Endodermal cell (in vitro differentiated cells): Measurements from ENCODE around the gene ACOD1. TPM values are rescaled to one million over a fixed set of nuclear protein-coding genes. Genes with fewer than 3 reads are reported as not detected.

Experiments used
- DNase-seq: peaks from one replicate; pipeline ENCODE4 v3.0.0-alpha.2; 2017
- H3K27ac ChIP-seq: 2 replicates; pipeline ENCODE4 v1.5.1; 2013; ENCODE audit warnings: mild to moderate bottlenecking, low read depth, low read length, moderate library complexity
- H3K27me3 ChIP-seq: 2 replicates; pipeline ENCODE4 v1.6.1; 2013; ENCODE audit warnings: mild to moderate bottlenecking, low read length, moderate library complexity; ENCODE audit not compliant: insufficient read depth, control insufficient read depth, poor library complexity, severe bottlenecking
- H3K36me3 ChIP-seq: 2 replicates; pipeline ENCODE4 v1.7.0; 2013; ENCODE audit warnings: mild to moderate bottlenecking, low read length, moderate library complexity; ENCODE audit not compliant: control insufficient read depth, insufficient read depth
- H3K4me1 ChIP-seq: one replicate; pipeline ENCODE4 v1.7.0; 2013; ENCODE audit warnings: low read length; ENCODE audit not compliant: control insufficient read depth, insufficient read depth
- H3K4me3 ChIP-seq: 2 replicates; pipeline ENCODE4 v1.5.1; 2013; ENCODE audit warnings: mild to moderate bottlenecking, low read length, moderate library complexity
- H3K9ac ChIP-seq: 2 replicates; pipeline ENCODE4 v1.6.1; 2013; ENCODE audit warnings: mild to moderate bottlenecking, low read length, moderate library complexity; ENCODE audit not compliant: poor library complexity, severe bottlenecking; ENCODE audit errors: extremely low read depth
- H3K9me3 ChIP-seq: 2 replicates; pipeline ENCODE4 v1.6.1; 2013; ENCODE audit warnings: mild to moderate bottlenecking, low read length, moderate library complexity; ENCODE audit not compliant: control insufficient read depth
- H3K27ac Mint-ChIP-seq: 2 replicates; pipeline ENCODE4 v1.8.0; 2020; ENCODE audit warnings: mixed read lengths
- H3K27me3 Mint-ChIP-seq: 2 replicates; pipeline ENCODE4 v1.8.0; 2021; ENCODE audit warnings: mild to moderate bottlenecking, mixed read lengths; ENCODE audit not compliant: insufficient read depth
- H3K36me3 Mint-ChIP-seq: 2 replicates; pipeline ENCODE4 v1.8.0; 2020; ENCODE audit warnings: low read depth, mixed read lengths
- H3K4me1 Mint-ChIP-seq: 2 replicates; pipeline ENCODE4 v1.8.0; 2020; ENCODE audit warnings: mixed read lengths
- H3K4me3 Mint-ChIP-seq: 2 replicates; pipeline ENCODE4 v1.8.0; 2020; ENCODE audit warnings: mild to moderate bottlenecking, moderate library complexity, mixed read lengths
- H3K9me3 Mint-ChIP-seq: 2 replicates; pipeline ENCODE4 v1.8.0; 2020; ENCODE audit warnings: mild to moderate bottlenecking, mixed read lengths
- CTCF ChIP-seq: fragments of 200-600 bp; sonication (generic); conservative IDR thresholded peaks from 2 replicates; pipeline ENCODE4 v1.5.0; 2021; ENCODE audit warnings: antibody characterized with exemption, mild to moderate bottlenecking
- WGBS, 2 experiments: methylation state at CpG; one replicate each; pipeline versions ENCODE4 v1.1.5 to v1.1.7; 2013; ENCODE audit warnings: missing lambda C conversion rate in 2 of 2, mixed read lengths in 1 of 2; ENCODE audit not compliant: insufficient coverage in 1 of 2, insufficient read length in 1 of 2; 5-methylcytosine and 5-hydroxymethylcytosine counted together
- total RNA-seq, 2 donors: library from RNA; stranded (reverse); fragmentation: NEBNext Ultra II Directional in 1 of 2; extraction: Animal tissue kit (Norgen Biotek cat#: 25700) in 1 of 2; gene quantifications; 2 replicates in 1 of 2; 3 replicates in 1 of 2; pipeline ENCODE4 v1.2.1, GENCODE V29; 2021

Gene ACOD1
- total RNA-seq, 2 donors from 2014 or later = not detected

GRCh38 chr13:76939215-76939614, 9.1 kb upstream of the ACOD1 start:
- H3K27me3 ChIP-seq = no peaks in the 10 kb centered on the region
- Mint-ChIP-seq H3K27ac (no peak overlapping the region), H3K27me3 (no peaks in the 10 kb centered on the region), H3K4me1 (no peaks in the 10 kb centered on the region), H3K4me3 (no peak overlapping the region), H3K9me3 (no peaks in the 10 kb centered on the region), H3K36me3 (no peaks in the 10 kb centered on the region)
- no peak for DNase-seq
- H3K4me3 ChIP-seq = no peak overlapping the region
- H3K4me1 ChIP-seq = no peaks in the 10 kb centered on the region
- no peak for TF ChIP-seq CTCF
- H3K27ac ChIP-seq = no peak overlapping the region
- 100% methylated on average over 1 to 2 of the region's 3 CpGs for WGBS, 2 experiments
- H3K36me3 ChIP-seq = no peaks in the 10 kb centered on the region
- H3K9me3 ChIP-seq = no peaks in the 10 kb centered on the region
- no peak overlapping the region for H3K9ac ChIP-seq

- Histone ChIP-seq H3K9ac (no peak overlapping the region), H3K36me3 (no peaks in the 10 kb centered on the region), H3K9me3 (peaks cover 8% of the 10 kb centered on the region), H3K27ac (no peak overlapping the region), H3K4me1 (no peaks in the 10 kb centered on the region), H3K4me3 (no peak overlapping the region), H3K27me3 (no peaks in the 10 kb centered on the region)
- DNase-seq = no peak
- Mint-ChIP-seq H3K4me1 (no peaks in the 10 kb centered on the region), H3K27ac (no peak overlapping the region), H3K27me3 (no peaks in the 10 kb centered on the region), H3K4me3 (no peak overlapping the region), H3K9me3 (no peaks in the 10 kb centered on the region), H3K36me3 (no peaks in the 10 kb centered on the region)
- TF ChIP-seq CTCF = no peak
- 88 to 100% methylated on average over 1 to 4 of the region's 4 CpGs for WGBS, 2 experiments
These were observed 5.9 kb upstream of the ACOD1 start for GRCh38 chr13:76942363-76942762.

GRCh38 chr13:76943646-76944045, 4.7 kb upstream of the ACOD1 start:
- H3K9me3 Mint-ChIP-seq = no peaks in the 10 kb centered on the region
- no peak overlapping the region for H3K4me3 ChIP-seq
- H3K27me3 Mint-ChIP-seq = no peaks in the 10 kb centered on the region
- no peak overlapping the region for H3K9ac ChIP-seq
- no peaks in the 10 kb centered on the region for H3K4me1 Mint-ChIP-seq
- H3K4me1 ChIP-seq = no peaks in the 10 kb centered on the region
- H3K27ac Mint-ChIP-seq = no peak overlapping the region
- peaks cover 8% of the 10 kb centered on the region for H3K9me3 ChIP-seq
- no peak overlapping the region for H3K4me3 Mint-ChIP-seq
- no peaks in the 10 kb centered on the region for H3K36me3 ChIP-seq
- no peak for DNase-seq
- H3K27ac ChIP-seq = no peak overlapping the region
- H3K27me3 ChIP-seq = no peaks in the 10 kb centered on the region
- H3K36me3 Mint-ChIP-seq = no peaks in the 10 kb centered on the region
- WGBS, 2 experiments = 89 to 91% methylated on average over 1 to 2 of the region's 2 CpGs
- no peak for TF ChIP-seq CTCF
